Hematopoietic multipotent progenitor cell (in vitro differentiated cells): Measurements from ENCODE around the gene DBNDD1. TPM values are rescaled to one million over a fixed set of nuclear protein-coding genes. Genes with fewer than 3 reads are reported as not detected.
"Not testable (repeated sequence)": the region's sequence is repeated elsewhere in the genome, so short reads cannot be mapped to it uniquely, and the experiment has no call there.

Experiments used
- DNase-seq, 3 donors: peaks; one replicate each; pipeline ENCODE4 v3.0.0-alpha.2; 2011 to 2015; ENCODE audit warnings: low read depth in 2 of 3, low spot score in 2 of 3
- total RNA-seq: library from RNA; depleted of rRNA; stranded (reverse); fragments of >200 nt; gene quantifications from one replicate; pipeline ENCODE4 v1.2.3, GENCODE V29; 2012

Gene DBNDD1
- total RNA-seq, 1 donor, result 1.1 TPM

GRCh38 chr16:90015586-90016338, 3.5 kb downstream of the DBNDD1 start:
- no peak for DNase-seq

- DNase-seq, result no peak
These were observed 6.1 kb downstream of the DBNDD1 start for GRCh38 chr16:90012991-90013745.

- no peak for DNase-seq
These were observed 7.3 kb downstream of the DBNDD1 start for GRCh38 chr16:90011908-90012501.

GRCh38 chr16:90011508-90011819, 7.8 kb downstream of the DBNDD1 start:
- no peak for DNase-seq

- DNase-seq, result peak in 1 of 3 donors; percentile 56
These were observed 8.4 kb downstream of the DBNDD1 start for GRCh38 chr16:90010676-90011507.

GRCh38 chr16:90009172-90009899, 9.9 kb downstream of the DBNDD1 start:
- DNase-seq, result no peak

GRCh38 chr16:90008708-90009145, 10.5 kb downstream of the DBNDD1 start:
- peak in 2 of 3 donors; percentile 90 to 94 for DNase-seq

GRCh38 chr16:90007635-90008234, 11.5 kb downstream of the DBNDD1 start:
- not testable (repeated sequence) for DNase-seq

GRCh38 chr16:90007015-90007414, 12.2 kb downstream of the DBNDD1 start:
- no peak for DNase-seq

- DNase-seq, result no peak
These were observed 13.1 kb downstream of the DBNDD1 start for GRCh38 chr16:90005956-90006663.

GRCh38 chr16:90004577-90004976, 14.7 kb downstream of the DBNDD1 start:
- DNase-seq, result no peak

GRCh38 chr16:90002759-90003158, 16.5 kb downstream of the DBNDD1 start:
- DNase-seq, result no peak

GRCh38 chr16:90001761-90002503, 17.3 kb downstream of the DBNDD1 start:
- no peak for DNase-seq

GRCh38 chr16:90000733-90001427, 18.4 kb downstream of the DBNDD1 start:
- DNase-seq, result no peak

GRCh38 chr16:89999831-90000574, 19.3 kb downstream of the DBNDD1 start:
- DNase-seq, result no peak

GRCh38 chr16:89996178-89996489, 23.1 kb downstream of the DBNDD1 start:
- DNase-seq, result no peak

GRCh38 chr16:89995475-89996177, 23.6 kb downstream of the DBNDD1 start:
- DNase-seq, result peak in 2 of 3 donors; percentile 80 to 84
